Measurements from ENCODE around the gene NPY. TPM values are rescaled to one million over a fixed set of nuclear protein-coding genes. Genes with fewer than 3 reads are reported as not detected.

NPY gene
- total and polyA plus RNA-seq, 2 of the 8 experiments (the other 6 are each of a cell fraction or from before 2014, with no cell fraction given) = 1.2 to 1.7 TPM

- TF ChIP-seq, protein P1, sequence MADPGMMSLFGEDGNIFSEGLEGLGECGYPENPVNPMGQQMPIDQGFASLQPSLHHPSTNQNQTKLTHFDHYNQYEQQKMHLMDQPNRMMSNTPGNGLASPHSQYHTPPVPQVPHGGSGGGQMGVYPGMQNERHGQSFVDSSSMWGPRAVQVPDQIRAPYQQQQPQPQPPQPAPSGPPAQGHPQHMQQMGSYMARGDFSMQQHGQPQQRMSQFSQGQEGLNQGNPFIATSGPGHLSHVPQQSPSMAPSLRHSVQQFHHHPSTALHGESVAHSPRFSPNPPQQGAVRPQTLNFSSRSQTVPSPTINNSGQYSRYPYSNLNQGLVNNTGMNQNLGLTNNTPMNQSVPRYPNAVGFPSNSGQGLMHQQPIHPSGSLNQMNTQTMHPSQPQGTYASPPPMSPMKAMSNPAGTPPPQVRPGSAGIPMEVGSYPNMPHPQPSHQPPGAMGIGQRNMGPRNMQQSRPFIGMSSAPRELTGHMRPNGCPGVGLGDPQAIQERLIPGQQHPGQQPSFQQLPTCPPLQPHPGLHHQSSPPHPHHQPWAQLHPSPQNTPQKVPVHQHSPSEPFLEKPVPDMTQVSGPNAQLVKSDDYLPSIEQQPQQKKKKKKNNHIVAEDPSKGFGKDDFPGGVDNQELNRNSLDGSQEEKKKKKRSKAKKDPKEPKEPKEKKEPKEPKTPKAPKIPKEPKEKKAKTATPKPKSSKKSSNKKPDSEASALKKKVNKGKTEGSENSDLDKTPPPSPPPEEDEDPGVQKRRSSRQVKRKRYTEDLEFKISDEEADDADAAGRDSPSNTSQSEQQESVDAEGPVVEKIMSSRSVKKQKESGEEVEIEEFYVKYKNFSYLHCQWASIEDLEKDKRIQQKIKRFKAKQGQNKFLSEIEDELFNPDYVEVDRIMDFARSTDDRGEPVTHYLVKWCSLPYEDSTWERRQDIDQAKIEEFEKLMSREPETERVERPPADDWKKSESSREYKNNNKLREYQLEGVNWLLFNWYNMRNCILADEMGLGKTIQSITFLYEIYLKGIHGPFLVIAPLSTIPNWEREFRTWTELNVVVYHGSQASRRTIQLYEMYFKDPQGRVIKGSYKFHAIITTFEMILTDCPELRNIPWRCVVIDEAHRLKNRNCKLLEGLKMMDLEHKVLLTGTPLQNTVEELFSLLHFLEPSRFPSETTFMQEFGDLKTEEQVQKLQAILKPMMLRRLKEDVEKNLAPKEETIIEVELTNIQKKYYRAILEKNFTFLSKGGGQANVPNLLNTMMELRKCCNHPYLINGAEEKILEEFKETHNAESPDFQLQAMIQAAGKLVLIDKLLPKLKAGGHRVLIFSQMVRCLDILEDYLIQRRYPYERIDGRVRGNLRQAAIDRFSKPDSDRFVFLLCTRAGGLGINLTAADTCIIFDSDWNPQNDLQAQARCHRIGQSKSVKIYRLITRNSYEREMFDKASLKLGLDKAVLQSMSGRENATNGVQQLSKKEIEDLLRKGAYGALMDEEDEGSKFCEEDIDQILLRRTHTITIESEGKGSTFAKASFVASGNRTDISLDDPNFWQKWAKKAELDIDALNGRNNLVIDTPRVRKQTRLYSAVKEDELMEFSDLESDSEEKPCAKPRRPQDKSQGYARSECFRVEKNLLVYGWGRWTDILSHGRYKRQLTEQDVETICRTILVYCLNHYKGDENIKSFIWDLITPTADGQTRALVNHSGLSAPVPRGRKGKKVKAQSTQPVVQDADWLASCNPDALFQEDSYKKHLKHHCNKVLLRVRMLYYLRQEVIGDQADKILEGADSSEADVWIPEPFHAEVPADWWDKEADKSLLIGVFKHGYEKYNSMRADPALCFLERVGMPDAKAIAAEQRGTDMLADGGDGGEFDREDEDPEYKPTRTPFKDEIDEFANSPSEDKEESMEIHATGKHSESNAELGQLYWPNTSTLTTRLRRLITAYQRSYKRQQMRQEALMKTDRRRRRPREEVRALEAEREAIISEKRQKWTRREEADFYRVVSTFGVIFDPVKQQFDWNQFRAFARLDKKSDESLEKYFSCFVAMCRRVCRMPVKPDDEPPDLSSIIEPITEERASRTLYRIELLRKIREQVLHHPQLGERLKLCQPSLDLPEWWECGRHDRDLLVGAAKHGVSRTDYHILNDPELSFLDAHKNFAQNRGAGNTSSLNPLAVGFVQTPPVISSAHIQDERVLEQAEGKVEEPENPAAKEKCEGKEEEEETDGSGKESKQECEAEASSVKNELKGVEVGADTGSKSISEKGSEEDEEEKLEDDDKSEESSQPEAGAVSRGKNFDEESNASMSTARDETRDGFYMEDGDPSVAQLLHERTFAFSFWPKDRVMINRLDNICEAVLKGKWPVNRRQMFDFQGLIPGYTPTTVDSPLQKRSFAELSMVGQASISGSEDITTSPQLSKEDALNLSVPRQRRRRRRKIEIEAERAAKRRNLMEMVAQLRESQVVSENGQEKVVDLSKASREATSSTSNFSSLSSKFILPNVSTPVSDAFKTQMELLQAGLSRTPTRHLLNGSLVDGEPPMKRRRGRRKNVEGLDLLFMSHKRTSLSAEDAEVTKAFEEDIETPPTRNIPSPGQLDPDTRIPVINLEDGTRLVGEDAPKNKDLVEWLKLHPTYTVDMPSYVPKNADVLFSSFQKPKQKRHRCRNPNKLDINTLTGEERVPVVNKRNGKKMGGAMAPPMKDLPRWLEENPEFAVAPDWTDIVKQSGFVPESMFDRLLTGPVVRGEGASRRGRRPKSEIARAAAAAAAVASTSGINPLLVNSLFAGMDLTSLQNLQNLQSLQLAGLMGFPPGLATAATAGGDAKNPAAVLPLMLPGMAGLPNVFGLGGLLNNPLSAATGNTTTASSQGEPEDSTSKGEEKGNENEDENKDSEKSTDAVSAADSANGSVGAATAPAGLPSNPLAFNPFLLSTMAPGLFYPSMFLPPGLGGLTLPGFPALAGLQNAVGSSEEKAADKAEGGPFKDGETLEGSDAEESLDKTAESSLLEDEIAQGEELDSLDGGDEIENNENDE (IDR thresholded peaks at IDR 0.05; ENCODE audit: insufficient replicate concordance, low read length) = no peak
- TF ChIP-seq JUN (IDR thresholded peaks at IDR 0.05; ENCODE audit: low read depth, low read length) = no peak
Observed at GRCh38 chr7:24323961-24324480, 40.0 kb downstream of the NPY start (continued).

All from H1 (cell line).